HCT116 (cell line): Measurements from ENCODE around the gene PRKN. TPM values are rescaled to one million over a fixed set of nuclear protein-coding genes. Genes with fewer than 3 reads are reported as not detected.

Experiments used
- ATAC-seq: fragments of 200-7000 bp; cut with Tn5 transposase; 2 replicates; pipeline ENCODE4 v1.9.1; 2020; ENCODE audit warnings: mild to moderate bottlenecking, moderate library complexity
- BruUV-seq: library from RNA; stranded (reverse); fragments of 400-500 nt; replicated peaks from 2 replicates; lab custom pipeline; 2021; lab: Mats Ljungman, UMichigan
- CTCF ChIA-PET: fragments of 300-600 bp; sonication (Branson Sonifier 250); formaldehyde crosslinking; loops from one replicate; lab custom pipeline; 2021; ENCODE audit warnings: antibody characterized with exemption; lab: Charles Lee
- POLR2A ChIA-PET: fragments of 300-600, 350-600 bp; sonication (Branson Sonifier 250); formaldehyde crosslinking; loops from one replicate; lab custom pipeline; 2021; ENCODE audit warnings: antibody characterized with exemption; lab: Charles Lee
- RAD21 ChIA-PET, 2 experiments: fragments of 300-600 bp; sonication (Branson Sonifier 250); formaldehyde crosslinking; loops; one replicate each; lab custom pipeline; 2023; ENCODE audit warnings: low total read pairs in 2 of 2; ENCODE audit not compliant: uncharacterized antibody in 2 of 2, unreplicated experiment in 2 of 2, low non-redundant PET in 1 of 2; lab: Charles Lee
- DNase-seq: peaks from one replicate; pipeline ENCODE4 v3.0.0-alpha.2; 2010; ENCODE audit warnings: low read depth, low spot score
- H2AFZ ChIP-seq: fragments of 200-600 bp; shearing (Covaris generic), sonication (generic); 2 replicates; pipeline ENCODE4 v1.6.1; 2017; ENCODE audit warnings: low read depth, mixed run types, mixed read lengths, antibody characterized with exemption, low read length; ENCODE audit not compliant: poor library complexity, severe bottlenecking
- H3K27ac ChIP-seq: 2 replicates; pipeline ENCODE4 v1.5.1; 2012; ENCODE audit warnings: low read depth, low read length
- H3K27me3 ChIP-seq: fragments of 200-600 bp; sonication (generic); 2 replicates; pipeline ENCODE4 v1.6.1; 2016; ENCODE audit warnings: mixed run types, low read length, mixed read lengths; ENCODE audit not compliant: insufficient read depth
- H3K36me3 ChIP-seq, 2 experiments: fragments of 200-500 bp in 1 of 2; fragments of 200-600 bp in 1 of 2; sonication (Bioruptor generic) in 1 of 2; sonication (generic) in 1 of 2; 2 replicates each; pipeline versions ENCODE4 v1.5.1 to v1.6.1; 2014 to 2016; ENCODE audit warnings: low read length in 2 of 2, inconsistent platforms in 1 of 2, mixed read lengths in 1 of 2, mixed run types in 1 of 2; ENCODE audit not compliant: insufficient read depth in 2 of 2, control insufficient read depth in 1 of 2
- H3K4me1 ChIP-seq, 2 experiments: fragments of 200-600 bp in 1 of 2; sonication (generic) in 1 of 2; 2 replicates each; pipeline versions ENCODE4 v1.5.1 to v1.6.1; 2012 to 2017; ENCODE audit warnings: low read length in 2 of 2, inconsistent platforms in 1 of 2, mild to moderate bottlenecking in 1 of 2, mixed read lengths in 1 of 2, mixed run types in 1 of 2, moderate library complexity in 1 of 2; ENCODE audit not compliant: insufficient read depth in 2 of 2, control insufficient read depth in 1 of 2
- H3K4me2 ChIP-seq: fragments of 200-600 bp; sonication (generic); 2 replicates; pipeline ENCODE4 v1.6.1; 2017; ENCODE audit warnings: mixed run types, low read length, mixed read lengths
- H3K4me3 ChIP-seq, 2 experiments: fragments of 200-600 bp in 1 of 2; sonication (generic) in 1 of 2; replicated peaks in 1 of 2; 2 replicates each; pipeline ENCODE4 v1.5.1; 2011 to 2016; ENCODE audit warnings: low read length in 2 of 2, control low read depth in 1 of 2, low read depth in 1 of 2, mild to moderate bottlenecking in 1 of 2, mixed read lengths in 1 of 2, mixed run types in 1 of 2
- H3K79me2 ChIP-seq: fragments of 200-600 bp; sonication (generic); 2 replicates; pipeline ENCODE4 v1.6.1; 2017; ENCODE audit warnings: mild to moderate bottlenecking, mixed run types, low read length, moderate library complexity, mixed read lengths; ENCODE audit not compliant: insufficient read depth
- H3K9ac ChIP-seq: fragments of 200-600 bp; sonication (generic); 2 replicates; pipeline ENCODE4 v1.6.1; 2016; ENCODE audit warnings: low read length, mixed read lengths
- H3K9me2 ChIP-seq: fragments of 200-600 bp; sonication (generic), shearing (Covaris generic); 2 replicates; pipeline ENCODE4 v1.6.1; 2017; ENCODE audit warnings: mixed run types, mild to moderate bottlenecking, moderate library complexity; ENCODE audit not compliant: insufficient read depth
- H3K9me3 ChIP-seq, 2 experiments: fragments of 200-500 bp in 1 of 2; fragments of 200-600 bp in 1 of 2; sonication (Bioruptor generic) in 1 of 2; sonication (generic) in 1 of 2; 2 replicates each; pipeline ENCODE4 v1.6.1; 2014 to 2017; ENCODE audit warnings: low read length in 2 of 2, mixed read lengths in 2 of 2, inconsistent platforms in 1 of 2, low read depth in 1 of 2, mild to moderate bottlenecking in 1 of 2, mixed run types in 1 of 2, moderate library complexity in 1 of 2; ENCODE audit not compliant: control insufficient read depth in 1 of 2, insufficient read depth in 1 of 2
- H4K20me1 ChIP-seq: fragments of 200-600 bp; sonication (generic), shearing (Covaris generic); 2 replicates; pipeline ENCODE4 v1.6.1; 2017; ENCODE audit warnings: mixed run types, mild to moderate bottlenecking, moderate library complexity; ENCODE audit not compliant: insufficient read depth
- CBX3 ChIP-seq: IDR thresholded peaks from 2 replicates; pipeline ENCODE4 v1.6.1; 2012; ENCODE audit warnings: low read depth
- EZH2phosphoT487 ChIP-seq: fragments of 200-600 bp; IDR thresholded peaks from 2 replicates; pipeline ENCODE4 v1.6.1; 2018; ENCODE audit warnings: antibody characterized with exemption, borderline replicate concordance
- POLR2AphosphoS5 ChIP-seq: IDR thresholded peaks from 2 replicates; pipeline ENCODE4 v1.6.1; 2011; ENCODE audit warnings: mild to moderate bottlenecking, low read depth, low read length, moderate library complexity
- RAD21 ChIP-seq: IDR thresholded peaks from 2 replicates; pipeline ENCODE4 v1.6.1; 2012; ENCODE audit warnings: low read depth, mild to moderate bottlenecking
- SRF ChIP-seq: IDR thresholded peaks from 2 replicates; pipeline ENCODE4 v1.6.1; 2012; ENCODE audit warnings: low read depth
- intact Hi-C: fragments of 100-400 bp; cut with micrococcal nuclease; formaldehyde crosslinking; loops from 2 replicates; pipeline ENCODE4 v1.10.0; 2022
- total RNA-seq: library from RNA; stranded (reverse); gene quantifications from one replicate; pipeline ENCODE4 v1.2.1, GENCODE V29; 2021; ENCODE audit not compliant: unreplicated experiment
- TF ChIP-seq, protein P1 (sequence below), 3 experiments: fragments of 200-600 bp in 1 of 3; sonication (generic) in 1 of 3; IDR thresholded peaks in 2 of 3; conservative IDR thresholded peaks in 1 of 3; 2 replicates each; pipeline ENCODE4 v1.5.1; 2012 to 2017; ENCODE audit warnings: low read depth in 2 of 3, low read length in 2 of 3, antibody characterized with exemption in 1 of 3, borderline replicate concordance in 1 of 3, control low read depth in 1 of 3, mild to moderate bottlenecking in 1 of 3, mixed read lengths in 1 of 3, mixed run types in 1 of 3, moderate library complexity in 1 of 3; ENCODE audit not compliant: insufficient read depth in 1 of 3
- TF ChIP-seq, protein P2 (sequence below): IDR thresholded peaks from 2 replicates; pipeline ENCODE4 v1.6.1; 2011; ENCODE audit warnings: mild to moderate bottlenecking, low read length, moderate library complexity; ENCODE audit not compliant: insufficient replicate concordance; ENCODE audit errors: extremely low read depth

PRKN gene
- total RNA-seq, 1 experiment from 2014 or later, result 2.6 TPM

DNA sequence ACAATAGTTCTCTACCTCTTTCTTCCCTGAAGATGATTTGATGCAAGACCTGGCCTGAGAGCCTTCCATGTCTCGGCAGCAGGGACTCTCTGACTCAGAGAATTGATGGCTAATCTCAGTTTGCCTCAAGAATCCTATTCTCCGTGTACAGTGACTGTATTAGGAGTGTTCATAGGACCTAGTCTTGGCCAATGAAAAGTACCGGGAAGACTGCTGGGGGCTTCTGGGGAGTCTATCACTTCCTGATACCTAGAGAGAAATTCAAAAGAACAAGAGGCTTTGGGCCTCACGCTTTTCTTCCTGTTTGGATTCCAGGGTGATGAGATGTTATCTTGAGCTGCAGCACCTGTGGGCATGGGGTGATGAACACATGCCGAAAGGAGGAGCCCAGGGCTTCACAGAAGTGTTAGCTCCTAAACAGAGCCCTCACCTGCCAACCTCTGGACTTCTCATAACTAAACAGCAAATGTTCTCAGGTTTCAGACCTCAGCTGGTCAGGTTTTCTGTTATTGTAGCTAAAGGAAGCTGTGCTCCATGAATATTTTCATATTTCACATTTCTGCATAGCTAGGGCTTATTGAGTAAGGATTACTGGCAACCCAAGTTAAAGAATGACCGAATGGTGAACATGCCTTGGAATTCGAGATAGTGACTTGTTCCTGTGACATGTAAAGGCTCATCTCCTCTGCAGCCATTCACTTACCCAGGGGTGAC is 1130.6 kb downstream of the PRKN start:
- CTCF ChIA-PET, result no interaction called here
- Histone ChIP-seq H3K9me2 (no peaks in the 10 kb centered on the region), H3K79me2 (no peaks in the 10 kb centered on the region), H4K20me1 (no peaks in the 10 kb centered on the region), H3K9me3 (no peaks in the 10 kb centered on the region), H3K4me3 (no peak overlapping the region), H3K27me3 (0 out of 2 replicates have a peak, but pooled peaks cover 4% of the 10 kb centered on the region), H3K27ac (no peak overlapping the region), H3K4me2 (no peak overlapping the region), H2AFZ (no peak overlapping the region), H3K9ac (no peak overlapping the region), H3K4me1 (no peaks in the 10 kb centered on the region), H3K36me3 (no peaks in the 10 kb centered on the region)
- no TSS peak for BruUV-seq
- intact Hi-C loops, result no loop called here
- ATAC-seq (no peak), DNase-seq (no peak)
- POLR2A ChIA-PET, result no interaction called here
- RAD21 ChIA-PET, result no interaction called here
- TF ChIP-seq, protein P1, sequence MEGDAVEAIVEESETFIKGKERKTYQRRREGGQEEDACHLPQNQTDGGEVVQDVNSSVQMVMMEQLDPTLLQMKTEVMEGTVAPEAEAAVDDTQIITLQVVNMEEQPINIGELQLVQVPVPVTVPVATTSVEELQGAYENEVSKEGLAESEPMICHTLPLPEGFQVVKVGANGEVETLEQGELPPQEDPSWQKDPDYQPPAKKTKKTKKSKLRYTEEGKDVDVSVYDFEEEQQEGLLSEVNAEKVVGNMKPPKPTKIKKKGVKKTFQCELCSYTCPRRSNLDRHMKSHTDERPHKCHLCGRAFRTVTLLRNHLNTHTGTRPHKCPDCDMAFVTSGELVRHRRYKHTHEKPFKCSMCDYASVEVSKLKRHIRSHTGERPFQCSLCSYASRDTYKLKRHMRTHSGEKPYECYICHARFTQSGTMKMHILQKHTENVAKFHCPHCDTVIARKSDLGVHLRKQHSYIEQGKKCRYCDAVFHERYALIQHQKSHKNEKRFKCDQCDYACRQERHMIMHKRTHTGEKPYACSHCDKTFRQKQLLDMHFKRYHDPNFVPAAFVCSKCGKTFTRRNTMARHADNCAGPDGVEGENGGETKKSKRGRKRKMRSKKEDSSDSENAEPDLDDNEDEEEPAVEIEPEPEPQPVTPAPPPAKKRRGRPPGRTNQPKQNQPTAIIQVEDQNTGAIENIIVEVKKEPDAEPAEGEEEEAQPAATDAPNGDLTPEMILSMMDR (IDR thresholded peaks at IDR 0.05 in 2 of 3, conservative IDR thresholded peaks at IDR 0.05 in 1 of 3; ENCODE audit: borderline replicate concordance in 1 of 3, insufficient read depth in 1 of 3, low read depth in 2 of 3, low read length in 2 of 3), result no peak
- TF ChIP-seq RAD21, result no peak
- TF ChIP-seq CBX3, result no peak
- no peak for TF ChIP-seq SRF
- no peak for TF ChIP-seq EZH2phosphoT487
- TF ChIP-seq, protein P2, sequence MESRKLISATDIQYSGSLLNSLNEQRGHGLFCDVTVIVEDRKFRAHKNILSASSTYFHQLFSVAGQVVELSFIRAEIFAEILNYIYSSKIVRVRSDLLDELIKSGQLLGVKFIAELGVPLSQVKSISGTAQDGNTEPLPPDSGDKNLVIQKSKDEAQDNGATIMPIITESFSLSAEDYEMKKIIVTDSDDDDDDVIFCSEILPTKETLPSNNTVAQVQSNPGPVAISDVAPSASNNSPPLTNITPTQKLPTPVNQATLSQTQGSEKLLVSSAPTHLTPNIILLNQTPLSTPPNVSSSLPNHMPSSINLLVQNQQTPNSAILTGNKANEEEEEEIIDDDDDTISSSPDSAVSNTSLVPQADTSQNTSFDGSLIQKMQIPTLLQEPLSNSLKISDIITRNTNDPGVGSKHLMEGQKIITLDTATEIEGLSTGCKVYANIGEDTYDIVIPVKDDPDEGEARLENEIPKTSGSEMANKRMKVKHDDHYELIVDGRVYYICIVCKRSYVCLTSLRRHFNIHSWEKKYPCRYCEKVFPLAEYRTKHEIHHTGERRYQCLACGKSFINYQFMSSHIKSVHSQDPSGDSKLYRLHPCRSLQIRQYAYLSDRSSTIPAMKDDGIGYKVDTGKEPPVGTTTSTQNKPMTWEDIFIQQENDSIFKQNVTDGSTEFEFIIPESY, result no peak
- TF ChIP-seq POLR2AphosphoS5, result no peak
